H1 (cell line): ENCODE data around the gene MPIG6B. TPM values are rescaled to one million over a fixed set of nuclear protein-coding genes. Genes with fewer than 3 reads are reported as not detected.
A peak's percentile ranks its signal among the peaks of the same experiment; 100 is the strongest.

Source experiments
- ASH2L ChIP-seq: fragments of 200-600, 300-600 bp; sonication (generic); IDR thresholded peaks from one replicate; pipeline ENCODE4 v1.7.1; 2017; ENCODE audit warnings: low read length
- ATF3 ChIP-seq: IDR thresholded peaks from 2 replicates; pipeline ENCODE4 v1.6.1; 2011; ENCODE audit warnings: low read depth, mild to moderate bottlenecking, low read length; ENCODE audit not compliant: insufficient read depth
- BRCA1 ChIP-seq: IDR thresholded peaks from 2 replicates; pipeline ENCODE4 v1.6.1; 2012; ENCODE audit warnings: low read depth, low read length, improper control_type of control experiment
- CHD1 ChIP-seq: IDR thresholded peaks from 2 replicates; pipeline ENCODE4 v1.6.1; 2012; ENCODE audit warnings: low read depth, low read length, improper control_type of control experiment
- CHD2 ChIP-seq: IDR thresholded peaks from 2 replicates; pipeline ENCODE4 v1.6.1; 2012; ENCODE audit warnings: low read length, improper control_type of control experiment
- CTBP2 ChIP-seq: IDR thresholded peaks from 2 replicates; pipeline ENCODE4 v1.7.0; 2011; ENCODE audit warnings: borderline replicate concordance, mild to moderate bottlenecking, moderate library complexity, mixed read lengths, low read length; ENCODE audit not compliant: insufficient read depth, insufficient read length
- CTCF ChIP-seq, 3 experiments: IDR thresholded peaks; 1 replicate in 2 of 3; 2 replicates in 1 of 3; pipeline versions ENCODE4 v1.5.1 to v1.6.1; 2011; ENCODE audit warnings: low read length in 3 of 3, mild to moderate bottlenecking in 3 of 3, inconsistent platforms in 2 of 3, low read depth in 1 of 3, moderate library complexity in 1 of 3; ENCODE audit not compliant: insufficient read depth in 1 of 3; ENCODE audit errors: control extremely low read depth in 1 of 3
- EP300 ChIP-seq, 2 experiments: IDR thresholded peaks; 1 replicate in 1 of 2; 2 replicates in 1 of 2; pipeline ENCODE4 v1.6.1; 2011 to 2012; ENCODE audit warnings: low read depth in 2 of 2, low read length in 2 of 2, mild to moderate bottlenecking in 2 of 2, borderline replicate concordance in 1 of 2, inconsistent platforms in 1 of 2, moderate library complexity in 1 of 2
- EZH2 ChIP-seq: fragments of 200-600 bp; sonication (generic); IDR thresholded peaks from 2 replicates; pipeline ENCODE4 v1.7.1; 2012; ENCODE audit warnings: low read depth, mild to moderate bottlenecking, moderate library complexity, low read length, inconsistent platforms; ENCODE audit not compliant: severe bottlenecking
- FOSL1 ChIP-seq: IDR thresholded peaks from 2 replicates; pipeline ENCODE4 v1.6.1; 2011; ENCODE audit warnings: mild to moderate bottlenecking, low read depth, low read length, moderate library complexity; ENCODE audit not compliant: insufficient read depth
- GABPA ChIP-seq: IDR thresholded peaks from 2 replicates; pipeline ENCODE4 v1.6.1; 2011; ENCODE audit warnings: mild to moderate bottlenecking, low read length, moderate library complexity, borderline replicate concordance; ENCODE audit not compliant: insufficient read depth
- JUN ChIP-seq: IDR thresholded peaks from 2 replicates; pipeline ENCODE4 v1.6.1; 2011; ENCODE audit warnings: low read depth, mild to moderate bottlenecking, improper control_type of control experiment, low read length
- RBBP5 ChIP-seq: IDR thresholded peaks from 2 replicates; pipeline ENCODE4 v1.7.1; 2012; ENCODE audit warnings: low read depth, mild to moderate bottlenecking, inconsistent platforms, low read length, moderate library complexity, borderline replicate concordance
- RXRA ChIP-seq: IDR thresholded peaks from 2 replicates; pipeline ENCODE4 v1.6.1; 2011; ENCODE audit warnings: low read depth, mild to moderate bottlenecking, low read length, moderate library complexity; ENCODE audit not compliant: insufficient read depth
- SP1 ChIP-seq: IDR thresholded peaks from 2 replicates; pipeline ENCODE4 v1.6.1; 2011; ENCODE audit warnings: low read depth, low read length
- SP2 ChIP-seq: IDR thresholded peaks from 2 replicates; pipeline ENCODE4 v1.6.1; 2012; ENCODE audit warnings: mild to moderate bottlenecking, low read length, inconsistent platforms
- TAF1 ChIP-seq: IDR thresholded peaks from 2 replicates; pipeline ENCODE4 v1.6.1; 2011; ENCODE audit warnings: mild to moderate bottlenecking, low read depth, low read length
- polyA plus RNA-seq, 7 experiments: library from polyadenylated mRNA; depleted of rRNA in 3 of 7; stranded (reverse) in 5 of 7; unstranded in 2 of 7; fragments of >200 nt in 5 of 7; fragments of 200-250 nt in 2 of 7; gene quantifications; 1 replicate in 5 of 7; 2 replicates in 1 of 7; 4 replicates in 1 of 7; pipeline versions ENCODE4 v1.2.1 to v1.2.3, GENCODE V29; 2011 to 2013; ENCODE audit warnings: missing spikeins in 2 of 7, mixed read lengths in 2 of 7
- total RNA-seq: library from RNA; stranded (reverse); fragmentation: NEBNext Ultra II Directional; extraction: Animal tissue kit (Norgen Biotek cat#: 25700); gene quantifications from 2 replicates; pipeline ENCODE4 v1.2.1, GENCODE V29; 2021
- TF ChIP-seq, protein P1 (sequence below): IDR thresholded peaks from 2 replicates; pipeline ENCODE4 v1.6.1; 2012; ENCODE audit warnings: low read length, inconsistent platforms

MPIG6B gene
- total and polyA plus RNA-seq, 2 of the 8 experiments (the other 6 are each of a cell fraction or from before 2014, with no cell fraction given) = 0.18 TPM; not detected in 1

GRCh38 chr6:31680226-31681134 is 42.7 kb upstream of the MPIG6B start, which contains the start of gene LY6G5C (continued):
- no peak for TF ChIP-seq FOSL1
- TF ChIP-seq RBBP5 = 0 out of 2 replicates have a peak, but pooled peaks have one; percentile 41
- no peak for TF ChIP-seq BRCA1
- no peak for TF ChIP-seq CHD1
- no peak for TF ChIP-seq JUN
- TF ChIP-seq RXRA = no peak
- TF ChIP-seq EZH2 = no peak
- TF ChIP-seq EP300 (IDR thresholded peaks at IDR 0.05; ENCODE audit: borderline replicate concordance in 1 of 2, low read depth in 2 of 2, low read length in 2 of 2) = no peak
- TF ChIP-seq GABPA = no peak
- TF ChIP-seq SP1 = no peak
- no peak for TF ChIP-seq ATF3
- no peak for TF ChIP-seq TAF1
- TF ChIP-seq CTBP2 = no peak
- TF ChIP-seq SP2 = no peak
- TF ChIP-seq, protein P1, sequence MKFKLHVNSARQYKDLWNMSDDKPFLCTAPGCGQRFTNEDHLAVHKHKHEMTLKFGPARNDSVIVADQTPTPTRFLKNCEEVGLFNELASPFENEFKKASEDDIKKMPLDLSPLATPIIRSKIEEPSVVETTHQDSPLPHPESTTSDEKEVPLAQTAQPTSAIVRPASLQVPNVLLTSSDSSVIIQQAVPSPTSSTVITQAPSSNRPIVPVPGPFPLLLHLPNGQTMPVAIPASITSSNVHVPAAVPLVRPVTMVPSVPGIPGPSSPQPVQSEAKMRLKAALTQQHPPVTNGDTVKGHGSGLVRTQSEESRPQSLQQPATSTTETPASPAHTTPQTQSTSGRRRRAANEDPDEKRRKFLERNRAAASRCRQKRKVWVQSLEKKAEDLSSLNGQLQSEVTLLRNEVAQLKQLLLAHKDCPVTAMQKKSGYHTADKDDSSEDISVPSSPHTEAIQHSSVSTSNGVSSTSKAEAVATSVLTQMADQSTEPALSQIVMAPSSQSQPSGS = no peak
- no peak for TF ChIP-seq ASH2L
- peak; percentile 78 to 85 (median 83) for TF ChIP-seq CTCF (IDR thresholded peaks at IDR 0.05; ENCODE audit: control extremely low read depth in 1 of 3, insufficient read depth in 1 of 3, low read depth in 1 of 3, low read length in 3 of 3)
- no peak for TF ChIP-seq CHD2
